ENCODE data around the gene POLR3E. TPM values are rescaled to one million over a fixed set of nuclear protein-coding genes. Genes with fewer than 3 reads are reported as not detected.

The POLR3E gene
- total RNA-seq, result 65.2 and 70.0 TPM in 2 replicates

GRCh38 chr16:22297114-22297870, at the start of gene POLR3E:
Gene POLR3E, plus strand, starts transcription at chr16:22297409. Its CDS starts 5,560 bp downstream, at chr16:22302969.
- intact Hi-C loops (cut with micrococcal nuclease), result loop anchor here (1.0 to 5.0 kb wide), 8 partner anchors 56 to 1490 kb away; partner anchors contain the start of genes EEF2K, ERI2, PDZD9 and REXO5

GRCh38 chr16:22250522-22250921, 46.7 kb upstream of the POLR3E start:
- intact Hi-C loops (cut with micrococcal nuclease), result no loop called here

- intact Hi-C loops (cut with micrococcal nuclease), result no loop called here
Observed at GRCh38 chr16:22252317-22252716, 44.9 kb upstream of the POLR3E start.

- intact Hi-C loops (cut with micrococcal nuclease), result no loop called here
Observed at GRCh38 chr16:22253272-22253671, 43.9 kb upstream of the POLR3E start.

- intact Hi-C loops (cut with micrococcal nuclease), result no loop called here
Observed at GRCh38 chr16:22255335-22255734, 41.9 kb upstream of the POLR3E start.

- intact Hi-C loops (cut with micrococcal nuclease), result no loop called here
Observed at GRCh38 chr16:22257440-22257839, 39.8 kb upstream of the POLR3E start.

GRCh38 chr16:22260490-22260889, 36.7 kb upstream of the POLR3E start:
- intact Hi-C loops (cut with micrococcal nuclease), result no loop called here

- intact Hi-C loops (cut with micrococcal nuclease), result no loop called here
Observed at GRCh38 chr16:22262460-22262859, 34.7 kb upstream of the POLR3E start.

GRCh38 chr16:22264786-22265185, 32.4 kb upstream of the POLR3E start:
- intact Hi-C loops (cut with micrococcal nuclease), result loop anchor here (2.0 kb wide), 1 partner anchor 58 kb away; the partner anchor contains the start of gene EEF2K

GRCh38 chr16:22265351-22265750, 31.9 kb upstream of the POLR3E start:
- intact Hi-C loops (cut with micrococcal nuclease), result loop anchor here (2.0 kb wide), 1 partner anchor 59 kb away; the partner anchor contains the start of gene EEF2K

GRCh38 chr16:22266546-22266945, 30.7 kb upstream of the POLR3E start:
- intact Hi-C loops (cut with micrococcal nuclease), result no loop called here

- intact Hi-C loops (cut with micrococcal nuclease), result no loop called here
Observed at GRCh38 chr16:22267764-22268163, 29.4 kb upstream of the POLR3E start.

- intact Hi-C loops (cut with micrococcal nuclease), result loop anchor here (2.0 kb wide), 1 partner anchor 74 kb away; no protein-coding TSS in a partner anchor
Observed at GRCh38 chr16:22270525-22270924, 26.7 kb upstream of the POLR3E start.

GRCh38 chr16:22272870-22273650, 24.1 kb upstream of the POLR3E start:
- intact Hi-C loops (cut with micrococcal nuclease), result no loop called here

GRCh38 chr16:22274916-22275315, 22.3 kb upstream of the POLR3E start:
- intact Hi-C loops (cut with micrococcal nuclease), result no loop called here

GRCh38 chr16:22278441-22279230, 18.6 kb upstream of the POLR3E start:
- intact Hi-C loops (cut with micrococcal nuclease), result no loop called here

- intact Hi-C loops (cut with micrococcal nuclease), result no loop called here
Observed at GRCh38 chr16:22282254-22282892, 14.8 kb upstream of the POLR3E start.

- intact Hi-C loops (cut with micrococcal nuclease), result no loop called here
Observed at GRCh38 chr16:22284637-22285036, 12.6 kb upstream of the POLR3E start.

- intact Hi-C loops (cut with micrococcal nuclease), result no loop called here
Observed at GRCh38 chr16:22285080-22285479, 12.1 kb upstream of the POLR3E start.

- intact Hi-C loops (cut with micrococcal nuclease), result no loop called here
Observed at GRCh38 chr16:22291020-22291419, 6.2 kb upstream of the POLR3E start.

GRCh38 chr16:22291860-22292318, 5.3 kb upstream of the POLR3E start:
- intact Hi-C loops (cut with micrococcal nuclease), result no loop called here

Data from T-helper 1 cell treated with Interleukin-12 subunit alpha and Interleukin-12 subunit beta and Interleukin-4 antibody, amounts not matched to agents 30 ng/mL and 1 ng/mL, for 36 hours (primary cell).